SH-SY5Y (cell line): ENCODE results near the gene KDM7A.

Source experiments
- GATA2 ChIP-seq: IDR thresholded peaks from 2 replicates; pipeline ENCODE4 v1.6.1; 2011; ENCODE audit warnings: mild to moderate bottlenecking, low read depth, low read length
- GATA3 ChIP-seq: IDR thresholded peaks from 2 replicates; pipeline ENCODE4 v1.6.1; 2011; ENCODE audit warnings: low read depth, mild to moderate bottlenecking, low read length, moderate library complexity

KDM7A gene

DNA sequence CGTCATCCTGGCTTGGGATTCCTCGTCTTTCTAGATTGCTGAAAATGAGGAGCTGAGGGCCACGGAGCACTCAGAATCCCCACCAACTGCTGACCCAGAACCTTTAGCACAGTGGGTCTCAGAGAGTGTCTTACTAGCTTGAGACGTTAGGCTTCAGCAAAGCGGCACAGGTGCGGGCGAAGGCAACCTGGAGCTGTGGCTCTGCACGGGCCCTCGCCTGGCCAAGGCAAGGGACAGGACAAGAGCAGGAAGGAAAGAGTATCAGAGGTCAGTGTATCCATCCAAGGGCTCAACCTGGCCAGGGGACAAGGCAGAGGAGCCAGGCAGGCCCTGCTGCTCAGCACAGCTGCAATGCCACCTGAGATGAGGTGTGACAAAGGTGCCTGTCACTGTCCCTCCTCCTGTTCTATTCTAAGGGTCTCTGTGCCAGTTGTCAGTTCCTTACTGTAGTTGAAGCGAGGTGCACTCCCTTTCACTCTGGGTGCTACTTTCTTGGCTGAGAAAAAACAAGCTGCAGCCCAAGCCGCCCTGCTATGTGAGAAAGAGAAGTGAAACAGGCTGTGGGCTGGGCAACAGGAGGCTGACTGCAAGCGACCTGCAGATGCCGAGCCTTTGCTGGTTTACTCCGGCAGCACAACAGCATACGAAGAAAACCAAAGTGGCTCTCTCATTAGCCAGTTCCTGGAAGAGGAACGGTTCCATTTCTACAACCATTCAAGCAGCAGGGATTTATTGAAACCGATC, 33.3 kb upstream of the KDM7A start:
- TF ChIP-seq GATA2 (no peak), GATA3 (no peak)

DNA sequence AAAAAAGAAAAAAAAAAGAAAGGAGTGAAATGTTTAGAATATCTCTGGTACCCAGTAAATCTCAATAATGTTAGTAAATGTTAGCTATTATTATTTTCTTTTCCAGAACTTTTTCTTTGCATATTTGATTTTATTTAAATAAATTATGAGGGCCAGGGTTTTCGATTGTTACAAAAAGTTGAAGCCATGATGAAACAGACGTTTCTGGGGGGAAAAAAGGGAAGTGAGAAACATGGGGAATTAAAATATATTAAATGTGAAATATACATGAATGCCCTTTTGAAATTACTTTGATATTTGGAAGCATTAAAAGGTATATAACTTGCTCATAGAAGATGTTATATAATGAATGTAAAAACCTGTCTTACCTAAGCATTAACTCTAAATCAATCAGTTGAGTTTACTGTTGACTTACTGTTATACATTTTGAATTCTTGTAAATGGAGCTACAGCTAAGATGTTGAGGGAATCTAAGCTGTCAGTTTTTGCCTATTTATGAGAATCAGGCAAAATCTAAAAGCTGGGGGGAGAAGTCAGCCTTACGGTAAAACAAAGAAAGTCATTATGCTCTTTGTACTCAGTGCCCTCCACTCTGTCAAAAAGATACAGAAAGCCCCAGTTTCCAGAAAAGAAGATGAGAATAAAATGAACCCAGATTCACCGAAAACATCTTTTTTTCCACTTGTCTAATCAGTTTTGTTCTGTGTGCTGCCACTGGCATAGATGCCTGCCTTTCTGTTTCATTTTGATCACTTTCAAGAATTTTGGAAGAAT, 30.0 kb upstream of the KDM7A start:
- TF ChIP-seq GATA2: no peak
- TF ChIP-seq GATA3: no peak

DNA sequence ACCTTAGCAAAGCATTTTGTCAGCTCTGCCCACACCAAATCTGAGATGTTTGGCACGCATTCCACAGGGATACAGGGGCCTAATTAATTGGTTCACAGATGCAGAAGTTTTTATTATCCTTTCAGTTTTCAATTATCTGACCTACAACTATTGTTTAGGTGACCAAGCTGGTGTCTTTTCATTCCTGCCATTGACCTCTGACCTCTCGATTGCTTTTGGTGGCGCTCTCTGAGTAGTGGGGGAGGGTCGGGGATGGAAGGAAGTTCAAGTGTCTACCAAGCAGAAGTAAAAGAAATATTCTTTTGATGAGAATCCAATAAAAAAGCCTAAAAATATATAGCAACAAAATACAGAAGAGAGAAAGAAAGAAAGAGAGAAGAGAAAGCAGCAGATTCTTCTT, 28.8 kb upstream of the KDM7A start:
- TF ChIP-seq GATA2 (no peak), GATA3 (no peak)

DNA sequence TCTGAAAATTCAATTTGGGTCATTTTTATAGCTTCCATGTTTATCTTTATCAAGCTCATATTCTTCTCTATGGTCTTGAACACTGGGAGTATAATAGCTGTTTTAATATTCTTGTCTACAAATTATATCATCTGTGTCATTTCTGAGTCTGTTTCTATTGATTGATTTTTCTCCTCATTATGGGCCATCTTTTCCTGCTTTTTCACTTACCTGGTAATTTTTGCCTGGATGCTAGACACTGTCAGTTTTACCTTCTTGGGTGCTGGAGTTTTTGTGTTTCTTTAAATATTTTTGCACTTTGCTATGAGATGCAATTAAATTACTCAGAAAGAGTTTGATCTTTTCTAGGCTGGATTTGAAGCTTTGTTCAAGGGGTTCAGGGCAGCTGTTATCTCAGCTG, 26.8 kb upstream of the KDM7A start:
- TF ChIP-seq GATA2: no peak
- no peak for TF ChIP-seq GATA3

DNA sequence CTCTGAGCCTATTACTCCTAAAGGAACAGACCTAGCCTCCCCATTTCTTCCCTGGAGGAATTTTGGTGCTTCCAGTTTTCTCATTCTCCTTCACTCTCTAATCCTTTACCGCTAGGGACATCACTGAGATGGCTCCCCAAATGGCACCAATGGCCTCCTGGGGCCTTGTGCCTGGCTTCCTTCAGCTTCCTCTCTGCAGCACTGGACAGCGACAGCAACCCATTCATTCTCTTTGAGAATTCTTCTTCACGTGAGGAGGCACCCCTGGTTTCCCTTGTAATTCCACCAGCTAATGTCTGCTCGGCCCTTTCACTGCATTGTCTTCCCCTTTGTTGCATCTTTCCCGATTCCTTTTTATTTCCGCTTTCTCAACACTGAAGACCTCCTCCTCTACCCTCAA, 24.6 kb upstream of the KDM7A start:
- TF ChIP-seq GATA2 (no peak), GATA3 (no peak)

DNA sequence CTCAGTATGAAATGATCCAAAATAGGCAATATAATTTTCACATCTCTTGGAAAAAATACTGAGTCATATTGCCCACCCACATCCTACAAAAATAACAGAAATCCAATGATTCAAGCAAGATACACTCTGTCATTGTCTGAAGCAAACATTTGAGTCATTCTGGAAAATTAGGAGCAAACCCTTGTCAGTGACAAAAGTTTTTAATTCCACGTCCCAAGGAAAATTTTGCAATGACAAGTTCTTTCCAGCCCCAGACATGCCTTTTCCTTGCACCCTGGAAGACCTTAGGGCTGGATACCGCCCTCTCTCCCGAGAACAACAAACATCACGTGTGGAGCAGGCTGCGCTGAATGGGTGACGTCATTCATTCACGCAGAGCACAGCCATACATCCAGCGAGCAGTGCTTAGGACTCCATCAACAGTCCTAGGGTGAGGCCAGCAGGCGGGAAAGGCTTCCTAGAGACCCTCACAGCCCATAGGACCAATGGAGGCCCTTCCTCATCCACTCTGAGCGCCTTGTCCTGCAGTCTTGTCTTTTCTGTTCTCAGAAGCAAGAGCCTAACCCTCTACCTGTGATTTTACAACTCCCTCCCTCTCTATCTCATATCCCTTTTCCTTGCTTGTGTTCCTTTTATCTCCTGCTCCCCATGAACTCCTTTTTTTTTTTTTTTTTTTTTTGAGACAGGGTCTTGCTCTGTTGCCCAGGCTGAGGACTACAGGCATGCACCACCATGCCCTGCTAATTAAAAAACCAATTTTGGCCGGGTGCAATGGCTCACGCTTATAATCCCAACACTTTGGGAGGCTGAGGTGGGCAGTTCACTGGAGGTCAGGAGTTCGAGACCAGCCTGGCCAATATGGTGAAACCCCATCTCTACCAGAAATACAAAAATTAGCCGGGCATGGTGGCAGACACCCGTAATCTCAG, 23.5 kb upstream of the KDM7A start:
- no peak for TF ChIP-seq GATA3
- no peak for TF ChIP-seq GATA2

DNA sequence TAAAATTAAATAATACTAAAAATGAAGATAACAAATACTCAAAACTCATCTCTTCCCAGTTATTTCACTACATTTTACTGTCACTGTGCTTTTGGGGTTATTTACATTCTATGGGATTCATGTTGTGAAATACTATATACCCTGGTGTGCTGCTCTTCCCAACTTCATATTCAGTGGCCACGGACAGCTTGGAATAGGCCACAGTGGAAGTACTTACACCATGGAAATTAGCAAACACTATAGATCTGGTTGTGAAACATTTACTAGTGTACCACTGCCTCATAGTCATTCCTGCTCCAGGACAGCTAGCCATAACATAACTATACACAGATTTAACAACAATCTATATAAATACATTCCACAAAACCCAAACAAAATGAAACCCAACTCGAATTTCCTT, 21.2 kb upstream of the KDM7A start:
- TF ChIP-seq GATA2 (no peak), GATA3 (no peak)

DNA sequence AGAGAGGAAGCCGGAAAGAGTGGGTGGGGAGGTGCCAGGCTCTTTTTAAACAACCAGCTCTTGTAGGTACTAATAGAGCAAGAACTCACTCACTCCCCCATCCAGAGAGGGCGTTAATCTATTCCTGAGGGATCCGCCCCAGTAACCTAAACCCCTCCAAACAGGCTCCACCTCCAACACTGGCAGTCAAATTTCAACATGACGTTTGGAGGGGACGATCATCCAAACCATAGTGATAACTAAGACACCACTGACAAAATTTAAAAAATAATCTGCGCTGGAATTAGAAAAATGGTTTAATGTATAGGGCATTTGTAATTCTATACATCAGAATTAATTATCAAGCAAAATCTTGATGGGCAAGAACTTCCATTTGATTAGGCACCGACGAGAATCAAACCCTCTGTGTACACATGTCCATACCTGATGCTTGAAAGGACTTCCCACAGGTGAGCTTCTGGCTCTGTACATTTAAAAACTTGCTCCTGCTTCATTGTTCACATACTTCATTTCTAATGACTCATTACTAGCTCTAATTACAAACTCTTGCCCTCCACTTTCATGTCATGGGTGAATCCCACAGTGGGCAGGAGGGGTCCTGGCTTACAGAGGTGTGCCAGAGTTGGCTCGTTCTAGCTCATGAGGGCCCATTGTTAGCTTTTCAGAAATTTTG, 20.6 kb upstream of the KDM7A start:
- TF ChIP-seq GATA2: no peak
- no peak for TF ChIP-seq GATA3

DNA sequence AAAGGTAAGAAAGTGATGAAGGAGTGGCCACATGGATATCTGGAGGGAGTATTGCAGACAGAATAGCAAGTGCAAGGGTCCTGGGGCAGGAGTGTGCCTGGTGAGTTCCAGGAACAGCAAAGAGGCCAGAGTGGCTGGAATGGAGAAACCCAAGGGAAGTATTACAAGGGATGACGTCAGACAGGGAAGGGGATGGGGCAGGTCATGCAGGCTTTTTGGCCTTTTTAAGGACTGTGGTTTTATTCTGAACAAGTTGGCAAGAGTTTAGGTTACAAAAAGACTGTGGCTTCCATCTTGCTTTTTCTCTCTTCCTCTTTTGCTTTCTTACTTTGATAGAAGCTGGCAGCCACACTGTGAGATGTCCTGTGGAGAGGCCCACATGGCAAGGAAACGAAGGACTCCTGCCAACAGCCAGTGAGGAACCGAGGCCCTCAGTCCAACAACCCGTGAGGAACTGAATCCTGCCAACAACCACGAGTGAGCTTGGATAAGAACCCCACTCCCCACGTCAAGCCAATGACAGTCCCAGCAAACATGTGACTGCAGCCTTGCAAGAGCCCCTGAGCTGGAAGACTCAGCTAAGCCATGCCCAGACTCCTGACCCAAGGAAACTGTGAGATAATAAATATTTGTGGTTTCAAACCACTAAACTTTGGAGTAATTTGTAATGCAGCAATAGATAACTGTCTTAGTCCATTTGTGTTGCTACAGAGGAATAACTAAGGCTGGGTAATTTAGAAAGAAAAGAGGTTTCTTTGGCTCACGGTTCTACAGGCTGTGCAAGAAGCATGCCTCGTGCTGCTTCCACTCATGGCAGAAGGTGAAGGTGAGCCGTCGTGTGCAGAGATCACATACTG, 19.8 kb upstream of the KDM7A start:
- TF ChIP-seq GATA2 (no peak), GATA3 (no peak)

DNA sequence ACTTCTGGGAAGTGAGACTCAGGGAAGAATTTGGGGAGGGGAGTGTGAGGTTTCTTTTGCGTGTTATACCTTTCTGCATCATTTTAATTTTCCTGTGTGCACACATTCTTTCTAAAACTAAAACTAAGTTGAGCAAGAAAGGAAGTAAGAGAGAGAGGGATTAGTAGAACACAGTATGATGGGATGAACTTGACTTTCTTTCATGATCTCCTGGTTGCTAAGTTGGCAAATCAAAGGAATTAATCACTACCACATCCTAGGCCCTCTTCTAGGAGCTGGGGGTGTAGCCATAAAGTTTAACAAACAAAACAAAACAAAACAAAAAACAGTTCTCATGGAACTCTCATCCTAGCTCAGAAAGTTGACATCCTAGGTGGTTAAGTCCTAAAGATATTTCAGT, 19.1 kb upstream of the KDM7A start:
- no peak for TF ChIP-seq GATA3
- TF ChIP-seq GATA2: no peak

DNA sequence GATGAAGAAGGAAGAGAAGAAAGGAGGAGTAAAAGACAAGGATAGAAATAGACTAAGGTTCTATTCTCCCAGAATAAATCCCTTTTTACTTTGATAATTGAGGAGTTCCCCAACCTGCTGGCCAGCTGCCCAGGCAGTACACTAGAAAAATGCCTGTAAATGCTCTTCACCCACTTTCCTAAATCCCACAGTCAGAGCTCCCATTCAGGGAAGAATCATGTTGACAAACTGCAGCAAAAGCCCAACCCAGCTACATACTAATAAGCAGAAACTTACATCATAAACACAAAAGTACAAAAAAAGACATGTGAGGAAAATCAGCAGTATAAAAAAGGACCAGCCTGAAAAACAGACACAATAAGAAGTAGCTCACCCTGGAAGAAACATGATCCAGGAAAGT, 15.8 kb upstream of the KDM7A start:
- TF ChIP-seq GATA2 (no peak), GATA3 (no peak)

DNA sequence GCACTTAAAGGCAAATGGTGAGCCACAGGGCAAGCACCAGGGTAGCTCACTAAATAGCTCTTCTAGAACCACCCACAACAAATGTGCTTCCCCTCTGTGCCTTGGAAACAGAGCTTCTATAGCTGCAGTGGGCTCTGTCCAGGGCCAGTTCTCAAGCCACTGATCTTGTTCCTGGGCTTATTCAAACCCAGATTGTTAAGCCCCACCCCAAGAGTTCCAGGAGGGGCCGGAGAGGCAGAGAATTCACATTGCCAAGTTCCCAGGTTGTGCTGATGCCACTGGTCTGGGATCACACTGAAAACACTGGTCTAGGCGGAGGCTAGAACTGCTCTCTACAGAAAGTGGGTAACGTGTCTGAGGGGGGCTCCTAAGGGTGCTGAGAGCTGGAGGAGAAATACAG, 15.4 kb upstream of the KDM7A start:
- no peak for TF ChIP-seq GATA2
- no peak for TF ChIP-seq GATA3

DNA sequence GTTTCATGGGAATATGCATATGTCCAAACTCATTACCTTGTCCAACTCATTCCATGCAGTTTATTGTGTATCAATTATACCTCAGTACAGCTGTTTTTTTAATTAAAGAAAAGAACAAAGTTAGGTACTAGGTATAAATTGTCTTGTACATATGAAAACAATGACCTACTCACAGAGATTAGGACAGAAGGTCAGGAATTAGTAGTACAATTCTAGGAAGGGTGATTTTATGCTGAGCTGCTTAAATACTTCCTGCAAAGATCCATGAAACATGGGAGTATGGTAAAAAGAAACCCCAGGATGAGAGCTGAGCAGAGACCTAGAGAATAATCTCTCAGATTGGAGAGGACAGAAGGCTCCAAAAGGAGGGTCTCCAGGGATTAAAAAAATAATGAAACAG, 13.8 kb upstream of the KDM7A start:
- TF ChIP-seq GATA3: no peak
- TF ChIP-seq GATA2: no peak
